Measurements from ENCODE around the gene PDZD4. TPM values are rescaled to one million over a fixed set of nuclear protein-coding genes. Genes with fewer than 3 reads are reported as not detected.
A peak's percentile ranks its signal among the peaks of the same experiment; 100 is the strongest.

PDZD4 gene
- 1 to 10 TPM; 2.1 to 7.1 TPM for total RNA-seq

DNA sequence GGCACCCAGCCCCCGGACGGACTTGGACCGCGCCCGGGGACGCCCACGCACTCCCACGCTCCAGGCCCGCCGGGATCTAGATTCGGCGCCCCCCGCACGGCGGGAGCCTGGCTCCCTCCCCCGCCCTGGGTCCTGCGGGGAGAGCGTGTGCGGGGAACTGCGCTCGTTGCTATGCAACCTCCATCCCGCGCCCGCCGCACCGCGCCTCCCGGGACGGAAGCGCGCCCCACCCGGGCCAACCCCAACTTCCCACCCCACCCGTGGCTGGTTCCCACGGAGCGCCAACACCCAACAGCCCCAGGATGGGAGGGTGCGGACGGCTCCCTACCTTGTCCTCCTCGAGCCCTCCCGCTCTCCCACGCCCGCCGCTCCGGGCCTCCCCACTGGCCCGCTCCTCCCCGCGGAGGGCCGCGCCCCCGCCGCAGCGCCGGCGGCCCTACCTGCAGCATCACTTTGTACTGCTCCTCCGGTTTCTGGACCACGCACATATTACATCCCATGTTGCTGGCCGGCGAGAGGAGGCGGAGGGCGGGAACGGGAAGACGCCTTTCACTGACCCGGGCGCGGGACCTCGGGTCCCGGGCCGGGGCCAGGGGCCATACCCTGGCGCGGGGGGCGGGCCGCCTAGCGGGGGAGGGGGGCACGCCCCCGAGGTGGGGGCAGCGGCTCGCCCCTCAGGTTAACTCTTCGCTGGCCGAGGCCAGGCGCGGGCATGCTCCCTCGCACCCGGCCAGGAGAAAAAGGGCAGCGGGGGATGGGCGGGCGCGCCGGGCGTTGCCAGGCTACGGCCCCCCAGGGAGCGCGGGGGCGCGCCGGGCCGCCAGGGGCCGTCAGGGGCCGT is at the start of gene PDZD4:
Gene PDZD4, minus strand, starts transcription at position 746 of the 841 bp plus-strand sequence. Its CDS starts 246 bp downstream, at position 500.
- TF ChIP-seq, protein P1, sequence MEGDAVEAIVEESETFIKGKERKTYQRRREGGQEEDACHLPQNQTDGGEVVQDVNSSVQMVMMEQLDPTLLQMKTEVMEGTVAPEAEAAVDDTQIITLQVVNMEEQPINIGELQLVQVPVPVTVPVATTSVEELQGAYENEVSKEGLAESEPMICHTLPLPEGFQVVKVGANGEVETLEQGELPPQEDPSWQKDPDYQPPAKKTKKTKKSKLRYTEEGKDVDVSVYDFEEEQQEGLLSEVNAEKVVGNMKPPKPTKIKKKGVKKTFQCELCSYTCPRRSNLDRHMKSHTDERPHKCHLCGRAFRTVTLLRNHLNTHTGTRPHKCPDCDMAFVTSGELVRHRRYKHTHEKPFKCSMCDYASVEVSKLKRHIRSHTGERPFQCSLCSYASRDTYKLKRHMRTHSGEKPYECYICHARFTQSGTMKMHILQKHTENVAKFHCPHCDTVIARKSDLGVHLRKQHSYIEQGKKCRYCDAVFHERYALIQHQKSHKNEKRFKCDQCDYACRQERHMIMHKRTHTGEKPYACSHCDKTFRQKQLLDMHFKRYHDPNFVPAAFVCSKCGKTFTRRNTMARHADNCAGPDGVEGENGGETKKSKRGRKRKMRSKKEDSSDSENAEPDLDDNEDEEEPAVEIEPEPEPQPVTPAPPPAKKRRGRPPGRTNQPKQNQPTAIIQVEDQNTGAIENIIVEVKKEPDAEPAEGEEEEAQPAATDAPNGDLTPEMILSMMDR (IDR thresholded peaks at IDR 0.05) = no peak
- no peak within 1 kb of the TSS for H3K27ac ChIP-seq
- no peaks in the 10 kb centered on the region for H3K36me3 ChIP-seq
- no peak for DNase-seq (ENCODE audit: low spot score)
- peaks cover 0 to 16% of the 10 kb centered on the region in 2 donors for H3K4me1 ChIP-seq
- no peaks in the 10 kb centered on the region for H3K9me3 ChIP-seq
- H3K27me3 ChIP-seq = peaks cover 0 to 11% of the 10 kb centered on the region in 2 donors
- H3K4me3 ChIP-seq = peak within 1 kb of the TSS; percentile 25 to 51

- Histone ChIP-seq H3K4me3 (no peak overlapping the region), H3K36me3 (no peaks in the 10 kb centered on the region), H3K9me3 (no peaks in the 10 kb centered on the region), H3K4me1 (no peaks in the 10 kb centered on the region), H3K27me3 (peaks cover 6 to 18% of the 10 kb centered on the region in 2 donors), H3K27ac (no peak overlapping the region)
- TF ChIP-seq, protein P1 (IDR thresholded peaks at IDR 0.05) = no peak
- no peak for DNase-seq (ENCODE audit: low spot score)
Measured at GRCh38 chrX:153879741-153880439, 49.5 kb upstream of the PDZD4 start.

GRCh38 chrX:153878969-153879653 is 48.8 kb upstream of the PDZD4 start:
- Histone ChIP-seq H3K27me3 (peaks cover 0 to 12% of the 10 kb centered on the region in 2 donors), H3K4me1 (no peaks in the 10 kb centered on the region), H3K27ac (no peak overlapping the region), H3K4me3 (no peak overlapping the region), H3K9me3 (no peaks in the 10 kb centered on the region), H3K36me3 (no peaks in the 10 kb centered on the region)
- TF ChIP-seq, protein P1 (IDR thresholded peaks at IDR 0.05) = no peak
- no peak for DNase-seq (ENCODE audit: low spot score)

DNA sequence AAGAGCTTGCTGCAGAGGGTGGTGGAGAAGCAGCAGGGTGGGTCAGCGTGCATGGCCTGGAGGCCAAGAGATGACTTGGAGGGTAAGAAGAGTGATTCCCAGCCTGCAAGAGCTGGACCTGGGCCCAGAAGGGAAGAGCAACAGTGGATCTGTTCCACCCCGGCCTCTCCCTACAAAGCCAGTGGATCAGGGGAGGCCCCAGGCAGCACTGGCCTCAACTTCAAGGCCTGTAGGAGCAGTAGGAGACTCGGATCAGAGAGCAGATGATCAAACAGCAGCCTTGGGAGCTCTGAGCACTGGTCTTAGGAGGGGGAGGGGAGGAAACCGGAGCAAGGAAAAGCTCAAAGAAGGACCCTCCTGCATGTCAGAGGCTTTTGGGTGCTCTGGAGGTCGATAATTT is 48.0 kb upstream of the PDZD4 start:
- H3K36me3 ChIP-seq = no peaks in the 10 kb centered on the region
- H3K4me1 ChIP-seq = no peaks in the 10 kb centered on the region
- no peaks in the 10 kb centered on the region for H3K9me3 ChIP-seq
- peaks cover 0 to 7% of the 10 kb centered on the region in 2 donors for H3K27me3 ChIP-seq
- no peak overlapping the region for H3K27ac ChIP-seq
- H3K4me3 ChIP-seq = no peak overlapping the region
- DNase-seq (ENCODE audit: low spot score) = no peak
- TF ChIP-seq, protein P1 (IDR thresholded peaks at IDR 0.05) = no peak

DNA sequence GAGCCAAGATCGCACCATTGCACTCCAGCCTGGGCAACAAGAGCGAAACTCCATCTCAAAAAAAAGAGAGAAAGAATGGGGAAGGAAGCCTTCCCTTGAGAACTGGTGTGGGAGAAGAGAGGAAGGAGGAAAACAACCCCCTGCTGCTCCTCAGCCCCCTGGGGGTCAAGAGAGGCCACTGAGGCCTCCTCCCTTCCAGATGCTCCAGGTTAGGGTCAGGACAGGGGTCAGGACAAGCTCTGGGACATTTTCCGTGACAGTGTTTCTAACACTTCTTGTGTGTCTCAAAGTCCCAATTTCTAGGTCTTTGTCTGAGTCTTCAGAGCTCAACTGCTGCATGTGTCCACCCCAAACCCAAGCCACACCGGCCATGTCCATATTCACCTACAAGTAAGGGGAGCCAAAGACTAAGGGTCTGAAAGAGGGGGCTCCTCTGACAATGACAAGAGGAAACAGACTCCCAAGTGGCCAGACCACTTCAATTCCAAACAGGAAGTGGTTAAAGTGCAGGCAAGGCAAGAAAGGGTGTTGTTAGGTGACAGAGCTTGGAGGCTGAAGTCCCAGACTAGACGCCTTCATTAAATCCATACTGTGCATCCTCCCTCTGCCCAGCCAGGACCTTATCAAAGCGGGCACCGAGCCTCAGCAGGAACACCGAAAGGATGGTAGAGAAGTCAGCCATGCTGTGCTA is 47.4 kb upstream of the PDZD4 start:
- Histone ChIP-seq H3K4me1 (no peaks in the 10 kb centered on the region), H3K27me3 (peaks cover 0 to 7% of the 10 kb centered on the region in 2 donors), H3K4me3 (no peak overlapping the region), H3K36me3 (no peaks in the 10 kb centered on the region), H3K9me3 (no peaks in the 10 kb centered on the region), H3K27ac (no peak overlapping the region)
- DNase-seq (ENCODE audit: low spot score) = no peak
- TF ChIP-seq, protein P1 (IDR thresholded peaks at IDR 0.05) = no peak

Measured in right atrium auricular region (tissue), 2 donors.